Astrocyte of the spinal cord (primary cell): ENCODE results near the gene WTIP.
"Not testable (repeated sequence)": the region's sequence is repeated elsewhere in the genome, so short reads cannot be mapped to it uniquely, and the experiment has no call there.

Experiments
- DNase-seq: peaks from one replicate; pipeline ENCODE4 v3.0.0; 2011; ENCODE audit warnings: low read depth, low spot score
- H3K4me3 ChIP-seq: 2 replicates; pipeline ENCODE4 v1.5.1; 2011; ENCODE audit warnings: low read depth, mild to moderate bottlenecking, low read length, moderate library complexity
- in situ Hi-C: cut with HindIII; loops from 2 replicates; pipeline ENCODE4 v1.10.0; 2017; ENCODE audit warnings: low sequenced_read_pairs
- TF ChIP-seq, protein P1 (sequence below): IDR thresholded peaks from 2 replicates; pipeline ENCODE4 v1.5.1; 2012; ENCODE audit warnings: low read depth, mild to moderate bottlenecking, low read length, inconsistent platforms

Gene WTIP

GRCh38 chr19:34454685-34455084 lies 26.9 kb upstream of the WTIP start:
- in situ Hi-C loops, result no loop called here
- no peak for DNase-seq
- H3K4me3 ChIP-seq, result no peak overlapping the region
- TF ChIP-seq, protein P1, sequence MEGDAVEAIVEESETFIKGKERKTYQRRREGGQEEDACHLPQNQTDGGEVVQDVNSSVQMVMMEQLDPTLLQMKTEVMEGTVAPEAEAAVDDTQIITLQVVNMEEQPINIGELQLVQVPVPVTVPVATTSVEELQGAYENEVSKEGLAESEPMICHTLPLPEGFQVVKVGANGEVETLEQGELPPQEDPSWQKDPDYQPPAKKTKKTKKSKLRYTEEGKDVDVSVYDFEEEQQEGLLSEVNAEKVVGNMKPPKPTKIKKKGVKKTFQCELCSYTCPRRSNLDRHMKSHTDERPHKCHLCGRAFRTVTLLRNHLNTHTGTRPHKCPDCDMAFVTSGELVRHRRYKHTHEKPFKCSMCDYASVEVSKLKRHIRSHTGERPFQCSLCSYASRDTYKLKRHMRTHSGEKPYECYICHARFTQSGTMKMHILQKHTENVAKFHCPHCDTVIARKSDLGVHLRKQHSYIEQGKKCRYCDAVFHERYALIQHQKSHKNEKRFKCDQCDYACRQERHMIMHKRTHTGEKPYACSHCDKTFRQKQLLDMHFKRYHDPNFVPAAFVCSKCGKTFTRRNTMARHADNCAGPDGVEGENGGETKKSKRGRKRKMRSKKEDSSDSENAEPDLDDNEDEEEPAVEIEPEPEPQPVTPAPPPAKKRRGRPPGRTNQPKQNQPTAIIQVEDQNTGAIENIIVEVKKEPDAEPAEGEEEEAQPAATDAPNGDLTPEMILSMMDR, result no peak

DNA sequence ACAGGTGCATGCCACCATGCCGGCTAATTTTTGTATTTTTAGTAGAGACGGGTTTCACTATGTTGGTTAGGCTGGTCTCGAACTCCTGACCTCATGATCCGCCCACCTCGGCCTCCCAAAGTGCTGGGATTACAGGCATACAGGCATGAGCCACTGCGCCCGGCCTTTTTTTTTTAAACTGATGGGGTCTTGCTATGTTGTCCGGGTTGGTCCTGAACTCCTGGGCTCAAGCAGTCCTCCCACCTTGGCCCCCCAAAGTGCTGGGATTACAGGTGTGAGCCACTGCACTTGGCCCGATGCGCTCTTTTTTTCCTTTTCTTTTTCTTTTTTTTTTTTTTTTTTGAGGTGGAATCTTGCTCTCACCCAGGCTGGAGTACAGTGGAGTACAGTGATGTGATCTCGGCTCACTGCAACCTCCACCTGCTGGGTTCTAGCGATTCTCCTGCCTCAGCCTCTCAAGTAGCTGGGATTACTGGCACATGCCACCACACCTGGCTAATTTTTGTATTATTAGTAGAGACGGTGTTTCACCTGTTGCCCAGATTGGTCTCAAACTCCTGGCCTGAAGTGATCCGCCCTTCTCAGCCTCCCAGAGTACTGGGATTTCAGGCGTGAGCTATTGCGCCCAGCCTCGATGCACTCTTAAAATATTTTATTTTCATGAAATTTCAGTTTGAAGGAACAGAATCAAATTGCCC lies 25.6 kb upstream of the WTIP start:
- DNase-seq, H3K4me3 ChIP-seq, in situ Hi-C loops: not testable (repeated sequence)

GRCh38 chr19:34457446-34457845 lies 24.1 kb upstream of the WTIP start:
- H3K4me3 ChIP-seq, result no peak overlapping the region
- DNase-seq, result no peak
- TF ChIP-seq, protein P1, result no peak
- in situ Hi-C loops, result no loop called here

- H3K4me3 ChIP-seq, result no peak overlapping the region
- no peak for DNase-seq
- TF ChIP-seq, protein P1, result no peak
- in situ Hi-C loops, result no loop called here
These were observed 22.9 kb upstream of the WTIP start for GRCh38 chr19:34458677-34459076.

GRCh38 chr19:34459614-34460013 lies 21.9 kb upstream of the WTIP start:
- DNase-seq, result no peak
- in situ Hi-C loops, result no loop called here
- no peak overlapping the region for H3K4me3 ChIP-seq
- TF ChIP-seq, protein P1, result no peak

- H3K4me3 ChIP-seq, result no peak overlapping the region
- peak; percentile 9 for DNase-seq
- TF ChIP-seq, protein P1, result no peak
- in situ Hi-C loops, result no loop called here
These were observed 20.0 kb upstream of the WTIP start for GRCh38 chr19:34461375-34462100.

GRCh38 chr19:34464785-34465184 lies 16.8 kb upstream of the WTIP start:
- in situ Hi-C loops, DNase-seq: not testable (repeated sequence)

More at GRCh38 chr19:34464785-34465184, 16.8 kb upstream of the WTIP start:
- not testable (repeated sequence) for H3K4me3 ChIP-seq
